Mesenchymal stem cell (in vitro differentiated cells and primary cell): ENCODE measurements around the gene TICAM1.
"Not testable (repeated sequence)": the region's sequence is repeated elsewhere in the genome, so short reads cannot be mapped to it uniquely, and the experiment has no call there.

Source experiments
- DNase-seq: peaks from one replicate; pipeline ENCODE4 v3.0.0-alpha.2; 2013
- H2AFZ ChIP-seq: one replicate; pipeline ENCODE4 v1.6.1; 2013; ENCODE audit warnings: low read depth, mild to moderate bottlenecking, control low read depth, inconsistent platforms, low read length, moderate library complexity
- H2AK5ac ChIP-seq: 2 replicates; pipeline ENCODE4 v1.6.1; 2013; ENCODE audit warnings: low read length, moderate library complexity, mild to moderate bottlenecking, inconsistent platforms; ENCODE audit not compliant: severe bottlenecking
- H2BK120ac ChIP-seq: one replicate; pipeline ENCODE4 v1.6.1; 2013; ENCODE audit warnings: low read depth, mild to moderate bottlenecking, inconsistent platforms, low read length, moderate library complexity
- H2BK12ac ChIP-seq, 2 experiments: one replicate each; pipeline ENCODE4 v1.6.1; 2013; ENCODE audit warnings: inconsistent platforms in 2 of 2, low read length in 2 of 2, mild to moderate bottlenecking in 2 of 2, moderate library complexity in 2 of 2, control low read depth in 1 of 2
- H2BK15ac ChIP-seq: one replicate; pipeline ENCODE4 v1.6.1; 2013; ENCODE audit warnings: mild to moderate bottlenecking, low read depth, inconsistent platforms; ENCODE audit not compliant: poor library complexity, severe bottlenecking
- H2BK5ac ChIP-seq: 2 replicates; pipeline ENCODE4 v1.6.1; 2013; ENCODE audit warnings: low read depth, mild to moderate bottlenecking, low read length, control low read depth, inconsistent platforms; ENCODE audit not compliant: poor library complexity, severe bottlenecking
- H3K14ac ChIP-seq, 2 experiments: one replicate each; pipeline ENCODE4 v1.6.1; 2013; ENCODE audit warnings: inconsistent platforms in 2 of 2, low read length in 2 of 2, control low read depth in 1 of 2, mild to moderate bottlenecking in 1 of 2, moderate library complexity in 1 of 2
- H3K18ac ChIP-seq, 2 experiments: one replicate each; pipeline ENCODE4 v1.6.1; 2013; ENCODE audit warnings: inconsistent platforms in 2 of 2, low read length in 2 of 2, control low read depth in 1 of 2, low read depth in 1 of 2, mild to moderate bottlenecking in 1 of 2
- H3K23ac ChIP-seq, 2 experiments: one replicate each; pipeline ENCODE4 v1.6.1; 2013; ENCODE audit warnings: inconsistent platforms in 2 of 2, low read length in 2 of 2, mild to moderate bottlenecking in 2 of 2, moderate library complexity in 2 of 2, control low read depth in 1 of 2
- H3K27ac ChIP-seq: 2 replicates; pipeline ENCODE4 v1.5.1; 2013; ENCODE audit warnings: mild to moderate bottlenecking, moderate library complexity, low read length, control low read depth, inconsistent platforms; ENCODE audit not compliant: poor library complexity, severe bottlenecking
- H3K27me3 ChIP-seq, 2 experiments: 2 replicates each; pipeline versions ENCODE4 v1.6.1 to v1.7.0; 2013; ENCODE audit warnings: low read length in 2 of 2, mild to moderate bottlenecking in 2 of 2, moderate library complexity in 2 of 2, control low read depth in 1 of 2, inconsistent platforms in 1 of 2; ENCODE audit not compliant: control insufficient read depth in 1 of 2, insufficient read depth in 1 of 2
- H3K36me3 ChIP-seq, 2 experiments: 2 replicates each; pipeline versions ENCODE4 v1.6.1 to v1.7.0; 2013; ENCODE audit warnings: low read length in 2 of 2, control low read depth in 1 of 2, inconsistent platforms in 1 of 2, low read depth in 1 of 2, mild to moderate bottlenecking in 1 of 2; ENCODE audit not compliant: insufficient read depth in 2 of 2, control insufficient read depth in 1 of 2
- H3K4ac ChIP-seq, 2 experiments: one replicate each; pipeline ENCODE4 v1.6.1; 2013; ENCODE audit warnings: inconsistent platforms in 2 of 2, low read length in 2 of 2, mild to moderate bottlenecking in 2 of 2, moderate library complexity in 2 of 2, control low read depth in 1 of 2, low read depth in 1 of 2
- H3K4me1 ChIP-seq: 2 replicates; pipeline ENCODE4 v1.6.1; 2013; ENCODE audit warnings: low read depth, low read length, control low read depth; ENCODE audit not compliant: control insufficient read depth, insufficient read depth
- H3K4me2 ChIP-seq: 2 replicates; pipeline ENCODE4 v1.6.1; 2013; ENCODE audit warnings: low read length, mild to moderate bottlenecking, inconsistent platforms; ENCODE audit not compliant: poor library complexity, severe bottlenecking
- H3K4me3 ChIP-seq, 2 experiments: 2 replicates each; pipeline versions ENCODE4 v1.5.1 to v1.7.0; 2013; ENCODE audit warnings: low read length in 2 of 2, mild to moderate bottlenecking in 2 of 2, control low read depth in 1 of 2, low read depth in 1 of 2; ENCODE audit not compliant: insufficient read depth in 1 of 2
- H3K79me1 ChIP-seq: replicated peaks from 2 replicates; pipeline ENCODE4 v1.6.1; 2013; ENCODE audit warnings: mild to moderate bottlenecking, control low read depth, low read length, inconsistent platforms; ENCODE audit not compliant: poor library complexity, severe bottlenecking
- H3K9ac ChIP-seq: 2 replicates; pipeline ENCODE4 v1.7.0; 2013; ENCODE audit warnings: mild to moderate bottlenecking, low read length, moderate library complexity
- H3K9me3 ChIP-seq: 2 replicates; pipeline ENCODE4 v1.7.0; 2013; ENCODE audit warnings: mild to moderate bottlenecking, low read length; ENCODE audit not compliant: control insufficient read depth
- H4K8ac ChIP-seq: one replicate; pipeline ENCODE4 v1.6.1; 2013; ENCODE audit warnings: inconsistent platforms, mild to moderate bottlenecking, low read length, moderate library complexity
- H4K91ac ChIP-seq: one replicate; pipeline ENCODE4 v1.6.1; 2013; ENCODE audit warnings: mild to moderate bottlenecking, low read length, inconsistent platforms
- WGBS: methylation state at CpG from one replicate; pipeline ENCODE4 v1.1.7; 2013; ENCODE audit warnings: mixed read lengths; 5-methylcytosine and 5-hydroxymethylcytosine counted together

TICAM1 gene

GRCh38 chr19:4856468-4856867 is 25.0 kb upstream of the TICAM1 start:
- WGBS = 98% methylated on average over 12 of the region's 12 CpGs
- H3K27me3 ChIP-seq, H4K91ac ChIP-seq, H3K9ac ChIP-seq, H3K14ac ChIP-seq, H2BK12ac ChIP-seq, DNase-seq, H3K4ac ChIP-seq, H3K9me3 ChIP-seq, H3K4me2 ChIP-seq, H2BK15ac ChIP-seq, H3K4me3 ChIP-seq, H2BK120ac ChIP-seq, H3K18ac ChIP-seq, H3K23ac ChIP-seq, H2AFZ ChIP-seq, H4K8ac ChIP-seq, H2AK5ac ChIP-seq, H2BK5ac ChIP-seq, H3K27ac ChIP-seq: not testable (repeated sequence)
- Histone ChIP-seq H3K36me3 (peaks cover 89 to 93% of the 10 kb centered on the region in 2 experiments), H3K79me1 (peaks cover 31% of the 10 kb centered on the region), H3K4me1 (peaks cover 14% of the 10 kb centered on the region)

- not testable (repeated sequence) for DNase-seq
These were observed 22.0 kb upstream of the TICAM1 start for GRCh38 chr19:4853506-4853905.

GRCh38 chr19:4852484-4852883 is 21.0 kb upstream of the TICAM1 start:
- H2BK120ac ChIP-seq = no peak overlapping the region
- peaks cover 88 to 94% of the 10 kb centered on the region in 2 experiments for H3K36me3 ChIP-seq
- H3K18ac ChIP-seq = no peak overlapping the region
- H2BK5ac ChIP-seq = no peak overlapping the region
- H3K9me3 ChIP-seq = no peaks in the 10 kb centered on the region
- H2AFZ ChIP-seq = no peak overlapping the region
- H2AK5ac ChIP-seq = peak overlapping the region; percentile 45
- H3K27ac ChIP-seq = no peak overlapping the region
- H3K4me2 ChIP-seq = no peak overlapping the region
- H3K79me1 ChIP-seq = peaks cover 19% of the 10 kb centered on the region
- H2BK12ac ChIP-seq = no peak overlapping the region
- H4K8ac ChIP-seq = peak overlapping the region; percentile 22
- no peak overlapping the region for H2BK15ac ChIP-seq
- no peak overlapping the region for H3K4me3 ChIP-seq
- H3K9ac ChIP-seq = no peak overlapping the region
- H3K14ac ChIP-seq = no peak overlapping the region
- 91% methylated on average over 5 of the region's 6 CpGs for WGBS
- peaks cover 20% of the 10 kb centered on the region for H3K4me1 ChIP-seq
- H3K23ac ChIP-seq = no peak overlapping the region
- H4K91ac ChIP-seq = no peak overlapping the region
- no peak for DNase-seq
- no peak overlapping the region for H3K4ac ChIP-seq
- no peaks in the 10 kb centered on the region for H3K27me3 ChIP-seq

More at GRCh38 chr19:4853506-4853905, 22.0 kb upstream of the TICAM1 start:
- not testable (repeated sequence) for H3K18ac ChIP-seq, H3K4ac ChIP-seq, H3K4me2 ChIP-seq, H3K9ac ChIP-seq, H3K4me3 ChIP-seq, H4K8ac ChIP-seq, H2AK5ac ChIP-seq, H3K23ac ChIP-seq, H3K14ac ChIP-seq, H2BK15ac ChIP-seq, H4K91ac ChIP-seq, H3K27ac ChIP-seq, H3K27me3 ChIP-seq, H2AFZ ChIP-seq, H2BK12ac ChIP-seq, H3K9me3 ChIP-seq, H2BK120ac ChIP-seq, H2BK5ac ChIP-seq
- H3K36me3 ChIP-seq = peaks cover 86 to 88% of the 10 kb centered on the region in 2 experiments
- 98% methylated on average over 8 of the region's 8 CpGs for WGBS
- peaks cover 18% of the 10 kb centered on the region for H3K4me1 ChIP-seq
- H3K79me1 ChIP-seq = peaks cover 18% of the 10 kb centered on the region

GRCh38 chr19:4851551-4852290 is 20.2 kb upstream of the TICAM1 start:
- H2BK15ac ChIP-seq = no peak overlapping the region
- no peak overlapping the region for H3K14ac ChIP-seq
- no peak overlapping the region for H2AK5ac ChIP-seq
- H3K4me3 ChIP-seq = no peak overlapping the region
- H3K4me2 ChIP-seq = no peak overlapping the region
- no peak overlapping the region for H3K27ac ChIP-seq
- H2BK12ac ChIP-seq = no peak overlapping the region
- DNase-seq = peak; percentile 59
- no peak overlapping the region for H3K18ac ChIP-seq
- H3K79me1 ChIP-seq = peaks cover 17% of the 10 kb centered on the region
- no peak overlapping the region for H3K9ac ChIP-seq
- no peak overlapping the region for H3K23ac ChIP-seq
- peaks cover 20% of the 10 kb centered on the region for H3K4me1 ChIP-seq
- H4K8ac ChIP-seq = peak overlapping the region; percentile 35
- no peak overlapping the region for H2BK5ac ChIP-seq
- WGBS = 88% methylated on average over 42 of the region's 42 CpGs
- H3K4ac ChIP-seq = no peak overlapping the region
- no peak overlapping the region for H2AFZ ChIP-seq
- H3K27me3 ChIP-seq = no peaks in the 10 kb centered on the region
- H4K91ac ChIP-seq = no peak overlapping the region
- peaks cover 85 to 94% of the 10 kb centered on the region in 2 experiments for H3K36me3 ChIP-seq
- no peaks in the 10 kb centered on the region for H3K9me3 ChIP-seq
- H2BK120ac ChIP-seq = no peak overlapping the region
